Measurements from ENCODE around the gene RRP1B. TPM values are rescaled to one million over a fixed set of nuclear protein-coding genes. Genes with fewer than 3 reads are reported as not detected.

The RRP1B gene
- total and polyA plus RNA-seq, 9 of the 15 experiments (the other 6 are each of a cell fraction or from before 2014, with no cell fraction given), result 6.8 to 66.6 (median 41.9) TPM

GRCh38 chr21:43702785-43703034, 43.4 kb downstream of the RRP1B start:
- H2AFZ ChIP-seq (ENCODE audit: low read depth, low read length), result peak overlapping the region; percentile 69
- POLR2A ChIA-PET, result interaction anchor here (0.6 to 1.5 kb wide), 3 partner anchors 11 to 21 kb away, joined by 3 to 6 read pairs (median 5); no protein-coding TSS in a partner anchor
- H3K9ac ChIP-seq (ENCODE audit: insufficient read depth in 1 of 2, low read depth in 2 of 2, low read length in 2 of 2), result peak overlapping the region in 1 of 2 experiments; percentile 80; a peak in 2 of 4 replicates
- no peaks in the 10 kb centered on the region for H3K9me3 ChIP-seq (replicated peaks; ENCODE audit: control insufficient read depth, insufficient read depth, low read depth, low read length)
- FAIRE-seq, result no peak
- no peaks in the 10 kb centered on the region for H3K79me2 ChIP-seq (ENCODE audit: control insufficient read depth, insufficient read depth, low read length)
- in situ Hi-C loops (cut with MboI), result no loop called here
- no peak for DNase-seq (ENCODE audit: extremely low read depth in 1 of 4, low spot score in 3 of 4)
- no TSS peak for BruUV-seq (replicated peaks)
- peaks cover 23 to 43% of the 10 kb centered on the region in 2 experiments; a peak in 4 of 5 replicates for H3K4me1 ChIP-seq (replicated peaks in 1 of 2; ENCODE audit: control insufficient read depth in 2 of 2, insufficient read depth in 2 of 2, low read length in 2 of 2)
- intact Hi-C loops (cut with micrococcal nuclease), result no loop called here
- WGBS (ENCODE audit: insufficient coverage, low coverage, missing lambda C conversion rate), result 66% methylated on average over 11 of the region's 12 CpGs
- H4K20me1 ChIP-seq (replicated peaks; ENCODE audit: control insufficient read depth, insufficient read depth, low read length), result no peaks in the 10 kb centered on the region
- ATAC-seq, result no peak
- H3K9me1 ChIP-seq (ENCODE audit: control insufficient read depth, insufficient read depth, low read length), result no peaks in the 10 kb centered on the region
- CTCF ChIA-PET (ENCODE audit: low intra/inter-chr PET ratio), result no interaction called here
- no peak overlapping the region for H3K4me3 ChIP-seq
- H3K27ac ChIP-seq (ENCODE audit: extremely low read depth, low read depth, low read length), result no peak overlapping the region
- no peaks in the 10 kb centered on the region; a peak in 1 of 5 replicates for H3K27me3 ChIP-seq (ENCODE audit: control insufficient read depth in 2 of 2, insufficient read depth in 2 of 2, low read length in 2 of 2)
- peak overlapping the region; percentile 23; the same call in 1 of the 2 replicates for H3K4me2 ChIP-seq (ENCODE audit: insufficient read depth, low read length)
- H3K36me3 ChIP-seq (ENCODE audit: control insufficient read depth, insufficient read depth, low read length), result no peaks in the 10 kb centered on the region
- TF ChIP-seq PHB (CRISPR knock-in tag; IDR thresholded peaks at IDR 0.05) (no peak), ARID1B (IDR thresholded peaks at IDR 0.05) (no peak), ZNF512 (tag; IDR thresholded peaks at IDR 0.05) (no peak), BHLHE40 (IDR thresholded peaks at IDR 0.05; ENCODE audit: low read length) (no peak), ARID4B (CRISPR knock-in tag; IDR thresholded peaks at IDR 0.05) (no peak), MTA1 (IDR thresholded peaks at IDR 0.05; ENCODE audit: borderline replicate concordance) (no peak), PHF8 (IDR thresholded peaks at IDR 0.05; ENCODE audit: borderline replicate concordance, low read length) (no peak), CREB3L1 (IDR thresholded peaks at IDR 0.05; ENCODE audit: borderline replicate concordance, low read depth) (no peak), GABPA (tag; conservative IDR thresholded peaks at IDR 0.05; ENCODE audit: low read depth) (no peak), ZNF444 (CRISPR knock-in tag; IDR thresholded peaks at IDR 0.05) (no peak), ZNF609 (CRISPR knock-in tag; IDR thresholded peaks at IDR 0.05; ENCODE audit: borderline replicate concordance) (no peak)

Measured in K562 (cell line).